GM12874 (cell line): ENCODE results near the gene DNAH9.

Experiments
- CTCF ChIP-seq: IDR thresholded peaks from 2 replicates; pipeline ENCODE4 v1.5.1; 2011; ENCODE audit warnings: low read depth, mild to moderate bottlenecking, control low read depth, low read length, moderate library complexity; ENCODE audit not compliant: insufficient read depth

The DNAH9 gene

GRCh38 chr17:11925262-11926021 lies 327.2 kb downstream of the DNAH9 start:
- TF ChIP-seq CTCF = no peak

GRCh38 chr17:11928436-11928835 lies 330.2 kb downstream of the DNAH9 start:
- no peak for TF ChIP-seq CTCF

DNA sequence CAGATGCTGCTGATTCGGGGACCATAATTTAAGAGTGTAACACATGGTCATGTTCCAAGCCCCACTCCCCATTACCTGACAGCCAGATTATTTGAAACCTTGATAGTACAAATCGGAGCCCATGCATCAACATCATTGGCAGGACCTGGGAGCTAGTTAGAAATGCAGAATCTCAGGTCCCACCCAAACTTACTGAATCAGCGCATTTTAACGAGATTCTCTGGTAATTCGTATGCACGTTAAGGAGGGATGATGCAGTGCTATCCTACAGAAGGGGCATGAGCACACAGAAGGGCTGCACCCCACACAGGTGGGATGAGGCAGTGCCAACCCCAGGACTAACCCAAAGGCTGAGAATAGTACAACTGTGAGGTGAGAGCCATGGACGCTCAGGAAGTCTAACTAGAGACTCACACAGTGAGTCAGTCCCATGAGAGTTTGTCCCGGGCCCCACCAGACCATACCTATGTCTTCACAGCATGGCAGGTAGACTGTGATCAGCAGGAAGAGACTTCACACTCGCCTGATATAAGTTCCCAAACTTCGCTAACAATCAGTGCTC lies 334.1 kb downstream of the DNAH9 start:
- TF ChIP-seq CTCF = no peak

DNA sequence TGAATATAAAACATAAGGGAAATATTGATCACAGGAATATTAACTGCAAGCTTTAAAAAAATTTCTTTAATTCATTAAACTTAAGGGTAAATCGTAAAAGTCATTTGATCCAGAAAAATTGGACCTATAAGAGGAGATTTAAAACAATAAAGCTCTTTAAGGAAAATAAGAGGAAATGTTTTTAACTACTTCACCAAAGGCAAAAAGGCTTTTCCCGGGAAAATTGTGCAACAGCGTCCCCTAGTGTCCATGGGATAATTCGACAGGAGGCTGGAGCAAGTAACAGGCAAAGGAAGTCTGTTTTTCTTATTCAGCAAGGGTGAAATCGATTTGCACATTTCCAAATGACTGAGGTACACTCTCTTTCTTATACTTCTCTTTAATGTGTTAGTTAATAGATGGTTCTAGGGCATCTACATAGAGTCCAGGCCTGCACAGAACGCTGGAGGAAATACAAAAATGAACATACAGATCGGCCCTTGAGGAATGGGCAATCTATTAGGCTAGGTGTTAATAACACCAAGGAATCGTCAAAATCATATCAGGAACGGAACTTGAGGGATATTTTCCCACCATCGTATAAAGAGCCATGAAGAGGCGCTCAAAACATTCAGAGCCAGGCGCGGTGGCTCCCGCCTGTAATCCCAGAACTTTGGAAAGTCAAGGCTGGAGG lies 337.6 kb downstream of the DNAH9 start:
- TF ChIP-seq CTCF = peak; percentile 45; the same call in 1 of the 2 replicates

DNA sequence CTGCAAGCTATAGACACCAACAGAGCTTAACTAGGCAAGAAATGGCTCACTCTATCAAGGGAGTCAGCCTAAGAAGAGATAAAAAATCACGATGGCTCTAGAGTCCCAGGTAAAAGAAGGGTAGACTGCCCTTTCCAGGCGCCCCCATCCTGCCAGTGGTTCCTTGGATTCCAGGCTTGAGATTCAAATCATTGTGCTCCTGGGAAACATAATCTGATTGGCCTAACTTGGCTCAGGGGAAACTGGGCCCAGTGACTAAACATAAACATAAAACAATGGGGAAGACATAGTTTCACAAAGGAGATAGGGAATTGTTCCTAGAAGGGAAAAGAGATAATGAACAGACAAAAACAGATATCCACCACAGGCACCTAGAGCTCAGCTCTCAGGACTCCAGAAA lies 342.6 kb downstream of the DNAH9 start:
- TF ChIP-seq CTCF = no peak

- no peak for TF ChIP-seq CTCF
These were observed 345.6 kb downstream of the DNAH9 start for GRCh38 chr17:11943759-11944347.

DNA sequence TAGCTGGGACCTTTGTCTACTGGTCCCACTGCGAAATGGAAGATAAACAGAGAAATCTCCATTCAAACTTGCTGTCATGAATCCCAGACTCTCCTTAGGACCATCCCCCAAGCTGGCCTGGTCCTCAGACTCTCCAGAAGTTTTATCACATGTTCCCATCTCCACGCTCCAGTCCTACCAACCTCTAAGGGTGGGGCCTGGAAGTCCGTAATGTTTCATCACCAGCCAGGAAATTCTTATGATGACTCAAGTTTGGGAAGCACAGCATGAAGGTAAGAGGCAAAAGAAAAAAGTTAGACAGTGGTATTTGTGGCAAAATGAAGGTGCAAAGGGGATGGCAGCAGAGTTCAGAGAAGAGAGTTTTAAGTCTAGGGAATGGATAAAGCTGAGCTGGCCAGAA lies 346.3 kb downstream of the DNAH9 start:
- TF ChIP-seq CTCF = no peak
